ENCODE measurements around the gene SCAI. TPM values are rescaled to one million over a fixed set of nuclear protein-coding genes. Genes with fewer than 3 reads are reported as not detected.

The SCAI gene
- total and polyA plus RNA-seq, 2 experiments from 2014 or later: 13.3 to 35.0 TPM

DNA sequence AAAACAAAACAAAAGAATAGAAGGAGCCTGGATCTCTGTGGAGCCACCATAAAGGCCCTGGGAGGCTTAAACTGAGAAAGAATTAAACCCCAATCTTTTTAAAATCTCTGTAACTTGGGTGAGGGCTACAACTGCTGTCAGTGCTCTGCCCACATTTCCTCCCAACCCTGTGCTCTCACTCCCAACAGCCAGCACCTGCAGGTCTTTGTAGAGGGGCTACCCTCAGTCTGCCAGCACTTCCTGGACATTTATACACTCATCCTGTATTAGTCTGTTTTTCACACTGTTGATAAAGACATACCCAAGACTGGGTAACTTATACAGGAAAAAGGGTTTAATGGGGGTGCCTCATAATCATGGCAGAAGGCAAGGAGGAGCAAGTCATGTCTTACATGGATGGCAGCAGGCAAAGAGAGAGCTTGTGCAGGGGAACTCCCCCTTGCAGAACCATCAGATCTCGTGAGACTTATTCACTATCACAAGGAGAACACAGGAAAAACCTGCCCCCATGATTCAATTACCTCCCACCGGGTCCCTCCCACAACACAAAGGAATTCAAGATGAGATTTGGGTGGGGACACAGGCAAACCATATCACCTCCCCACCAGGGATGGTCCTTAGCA, 47.4 kb downstream of the SCAI start (continued):
- TF ChIP-seq ZNF114 (CRISPR knock-in tag; IDR thresholded peaks at IDR 0.05): no peak
- TF ChIP-seq, protein P1, sequence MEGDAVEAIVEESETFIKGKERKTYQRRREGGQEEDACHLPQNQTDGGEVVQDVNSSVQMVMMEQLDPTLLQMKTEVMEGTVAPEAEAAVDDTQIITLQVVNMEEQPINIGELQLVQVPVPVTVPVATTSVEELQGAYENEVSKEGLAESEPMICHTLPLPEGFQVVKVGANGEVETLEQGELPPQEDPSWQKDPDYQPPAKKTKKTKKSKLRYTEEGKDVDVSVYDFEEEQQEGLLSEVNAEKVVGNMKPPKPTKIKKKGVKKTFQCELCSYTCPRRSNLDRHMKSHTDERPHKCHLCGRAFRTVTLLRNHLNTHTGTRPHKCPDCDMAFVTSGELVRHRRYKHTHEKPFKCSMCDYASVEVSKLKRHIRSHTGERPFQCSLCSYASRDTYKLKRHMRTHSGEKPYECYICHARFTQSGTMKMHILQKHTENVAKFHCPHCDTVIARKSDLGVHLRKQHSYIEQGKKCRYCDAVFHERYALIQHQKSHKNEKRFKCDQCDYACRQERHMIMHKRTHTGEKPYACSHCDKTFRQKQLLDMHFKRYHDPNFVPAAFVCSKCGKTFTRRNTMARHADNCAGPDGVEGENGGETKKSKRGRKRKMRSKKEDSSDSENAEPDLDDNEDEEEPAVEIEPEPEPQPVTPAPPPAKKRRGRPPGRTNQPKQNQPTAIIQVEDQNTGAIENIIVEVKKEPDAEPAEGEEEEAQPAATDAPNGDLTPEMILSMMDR (conservative IDR thresholded peaks at IDR 0.05; ENCODE audit: low read depth in 2 of 2): no peak
- TF ChIP-seq, protein P2, sequence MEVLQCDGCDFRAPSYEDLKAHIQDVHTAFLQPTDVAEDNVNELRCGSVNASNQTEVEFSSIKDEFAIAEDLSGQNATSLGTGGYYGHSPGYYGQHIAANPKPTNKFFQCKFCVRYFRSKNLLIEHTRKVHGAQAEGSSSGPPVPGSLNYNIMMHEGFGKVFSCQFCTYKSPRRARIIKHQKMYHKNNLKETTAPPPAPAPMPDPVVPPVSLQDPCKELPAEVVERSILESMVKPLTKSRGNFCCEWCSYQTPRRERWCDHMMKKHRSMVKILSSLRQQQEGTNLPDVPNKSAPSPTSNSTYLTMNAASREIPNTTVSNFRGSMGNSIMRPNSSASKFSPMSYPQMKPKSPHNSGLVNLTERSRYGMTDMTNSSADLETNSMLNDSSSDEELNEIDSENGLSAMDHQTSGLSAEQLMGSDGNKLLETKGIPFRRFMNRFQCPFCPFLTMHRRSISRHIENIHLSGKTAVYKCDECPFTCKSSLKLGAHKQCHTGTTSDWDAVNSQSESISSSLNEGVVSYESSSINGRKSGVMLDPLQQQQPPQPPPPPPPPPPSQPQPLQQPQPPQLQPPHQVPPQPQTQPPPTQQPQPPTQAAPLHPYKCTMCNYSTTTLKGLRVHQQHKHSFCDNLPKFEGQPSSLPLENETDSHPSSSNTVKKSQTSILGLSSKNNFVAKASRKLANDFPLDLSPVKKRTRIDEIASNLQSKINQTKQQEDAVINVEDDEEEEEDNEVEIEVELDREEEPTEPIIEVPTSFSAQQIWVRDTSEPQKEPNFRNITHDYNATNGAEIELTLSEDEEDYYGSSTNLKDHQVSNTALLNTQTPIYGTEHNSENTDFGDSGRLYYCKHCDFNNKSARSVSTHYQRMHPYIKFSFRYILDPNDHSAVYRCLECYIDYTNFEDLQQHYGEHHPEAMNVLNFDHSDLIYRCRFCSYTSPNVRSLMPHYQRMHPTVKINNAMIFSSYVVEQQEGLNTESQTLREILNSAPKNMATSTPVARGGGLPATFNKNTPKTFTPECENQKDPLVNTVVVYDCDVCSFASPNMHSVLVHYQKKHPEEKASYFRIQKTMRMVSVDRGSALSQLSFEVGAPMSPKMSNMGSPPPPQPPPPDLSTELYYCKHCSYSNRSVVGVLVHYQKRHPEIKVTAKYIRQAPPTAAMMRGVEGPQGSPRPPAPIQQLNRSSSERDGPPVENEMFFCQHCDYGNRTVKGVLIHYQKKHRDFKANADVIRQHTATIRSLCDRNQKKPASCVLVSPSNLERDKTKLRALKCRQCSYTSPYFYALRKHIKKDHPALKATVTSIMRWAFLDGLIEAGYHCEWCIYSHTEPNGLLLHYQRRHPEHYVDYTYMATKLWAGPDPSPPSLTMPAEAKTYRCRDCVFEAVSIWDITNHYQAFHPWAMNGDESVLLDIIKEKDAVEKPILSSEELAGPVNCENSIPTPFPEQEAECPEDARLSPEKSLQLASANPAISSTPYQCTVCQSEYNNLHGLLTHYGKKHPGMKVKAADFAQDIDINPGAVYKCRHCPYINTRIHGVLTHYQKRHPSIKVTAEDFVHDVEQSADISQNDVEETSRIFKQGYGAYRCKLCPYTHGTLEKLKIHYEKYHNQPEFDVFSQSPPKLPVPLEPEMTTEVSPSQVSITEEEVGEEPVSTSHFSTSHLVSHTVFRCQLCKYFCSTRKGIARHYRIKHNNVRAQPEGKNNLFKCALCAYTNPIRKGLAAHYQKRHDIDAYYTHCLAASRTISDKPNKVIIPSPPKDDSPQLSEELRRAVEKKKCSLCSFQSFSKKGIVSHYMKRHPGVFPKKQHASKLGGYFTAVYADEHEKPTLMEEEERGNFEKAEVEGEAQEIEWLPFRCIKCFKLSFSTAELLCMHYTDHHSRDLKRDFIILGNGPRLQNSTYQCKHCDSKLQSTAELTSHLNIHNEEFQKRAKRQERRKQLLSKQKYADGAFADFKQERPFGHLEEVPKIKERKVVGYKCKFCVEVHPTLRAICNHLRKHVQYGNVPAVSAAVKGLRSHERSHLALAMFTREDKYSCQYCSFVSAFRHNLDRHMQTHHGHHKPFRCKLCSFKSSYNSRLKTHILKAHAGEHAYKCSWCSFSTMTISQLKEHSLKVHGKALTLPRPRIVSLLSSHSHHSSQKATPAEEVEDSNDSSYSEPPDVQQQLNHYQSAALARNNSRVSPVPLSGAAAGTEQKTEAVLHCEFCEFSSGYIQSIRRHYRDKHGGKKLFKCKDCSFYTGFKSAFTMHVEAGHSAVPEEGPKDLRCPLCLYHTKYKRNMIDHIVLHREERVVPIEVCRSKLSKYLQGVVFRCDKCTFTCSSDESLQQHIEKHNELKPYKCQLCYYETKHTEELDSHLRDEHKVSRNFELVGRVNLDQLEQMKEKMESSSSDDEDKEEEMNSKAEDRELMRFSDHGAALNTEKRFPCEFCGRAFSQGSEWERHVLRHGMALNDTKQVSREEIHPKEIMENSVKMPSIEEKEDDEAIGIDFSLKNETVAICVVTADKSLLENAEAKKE (CRISPR knock-in tag; IDR thresholded peaks at IDR 0.05): no peak
- no peak for TF ChIP-seq NANOG (IDR thresholded peaks at IDR 0.05; ENCODE audit: borderline replicate concordance)
- TF ChIP-seq CREB1 (CRISPR knock-in tag; IDR thresholded peaks at IDR 0.05; ENCODE audit: low read depth): no peak

DNA sequence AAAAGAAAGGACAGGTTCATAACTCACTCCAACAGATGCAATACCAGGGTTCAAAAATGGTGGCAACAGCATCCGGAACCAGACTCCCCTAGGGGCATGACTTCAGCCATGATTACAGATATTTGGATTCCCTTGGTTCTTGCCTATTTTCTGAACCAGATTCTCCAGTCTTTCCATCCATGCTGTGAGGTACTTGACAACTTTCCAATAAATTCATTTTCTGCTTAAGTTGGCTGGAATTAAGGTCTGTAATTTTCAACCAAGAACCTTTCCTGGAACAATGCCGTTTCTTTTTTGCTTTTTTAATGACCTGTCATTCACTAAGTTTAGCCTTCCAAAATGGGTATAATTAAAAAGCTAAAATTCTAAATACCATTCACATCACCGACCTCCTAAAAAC, 52.2 kb downstream of the SCAI start:
- Histone ChIP-seq H3F3A (replicated peaks; ENCODE audit: low read depth) (no peaks in the 10 kb centered on the region), H3K9me2 (ENCODE audit: insufficient read depth) (no peaks in the 10 kb centered on the region), H3K36me3 (ENCODE audit: insufficient read depth) (no peaks in the 10 kb centered on the region), H3K79me2 (replicated peaks; ENCODE audit: insufficient read depth) (peaks cover 20% of the 10 kb centered on the region), H3K27ac (ENCODE audit: low read depth) (no peak overlapping the region), H3K4me2 (no peak overlapping the region), H3K27me3 (ENCODE audit: insufficient read depth) (no peaks in the 10 kb centered on the region), H3K4me1 (ENCODE audit: insufficient read depth) (0 out of 2 replicates have a peak, but pooled peaks cover 7% of the 10 kb centered on the region), H4K20me1 (replicated peaks; ENCODE audit: insufficient read depth) (peaks cover 5% of the 10 kb centered on the region), H3K4me3 (no peak overlapping the region), H2AFZ (no peak overlapping the region)
- ATAC-seq (no peak), DNase-seq (ENCODE audit: low spot score) (no peak)
- no peak overlapping the region for H3K4me3 Mint-ChIP-seq
- H3K9me3 Mint-ChIP-seq: peaks cover 2% of the 10 kb centered on the region; the same call in 1 of the 3 replicates
- peaks cover 5% of the 10 kb centered on the region for H3K27me3 Mint-ChIP-seq (ENCODE audit: insufficient read depth, low read depth, poor library complexity)
- peaks cover 18% of the 10 kb centered on the region for H3K36me3 Mint-ChIP-seq (ENCODE audit: low read depth)
- peaks cover 4% of the 10 kb centered on the region for H3K4me1 Mint-ChIP-seq
- no peak overlapping the region for H3K27ac Mint-ChIP-seq
- TF ChIP-seq NANOG (IDR thresholded peaks at IDR 0.05; ENCODE audit: borderline replicate concordance) (no peak), POLR2AphosphoS5 (IDR thresholded peaks at IDR 0.05; ENCODE audit: low read depth) (no peak), ZNF331 (CRISPR knock-in tag; IDR thresholded peaks at IDR 0.05; ENCODE audit: low read depth) (no peak), EZH2 (IDR thresholded peaks at IDR 0.05; ENCODE audit: low read depth, unreplicated experiment) (no peak), EZH2phosphoT487 (IDR thresholded peaks at IDR 0.05; ENCODE audit: unreplicated experiment) (no peak), STAT1 (IDR thresholded peaks at IDR 0.05; ENCODE audit: unreplicated experiment) (no peak), JUNB (IDR thresholded peaks at IDR 0.05; ENCODE audit: unreplicated experiment) (no peak)
- TF ChIP-seq, protein P1 (conservative IDR thresholded peaks at IDR 0.05; ENCODE audit: low read depth in 2 of 2): no peak
- TF ChIP-seq, protein P3, sequence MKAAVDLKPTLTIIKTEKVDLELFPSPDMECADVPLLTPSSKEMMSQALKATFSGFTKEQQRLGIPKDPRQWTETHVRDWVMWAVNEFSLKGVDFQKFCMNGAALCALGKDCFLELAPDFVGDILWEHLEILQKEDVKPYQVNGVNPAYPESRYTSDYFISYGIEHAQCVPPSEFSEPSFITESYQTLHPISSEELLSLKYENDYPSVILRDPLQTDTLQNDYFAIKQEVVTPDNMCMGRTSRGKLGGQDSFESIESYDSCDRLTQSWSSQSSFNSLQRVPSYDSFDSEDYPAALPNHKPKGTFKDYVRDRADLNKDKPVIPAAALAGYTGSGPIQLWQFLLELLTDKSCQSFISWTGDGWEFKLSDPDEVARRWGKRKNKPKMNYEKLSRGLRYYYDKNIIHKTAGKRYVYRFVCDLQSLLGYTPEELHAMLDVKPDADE (IDR thresholded peaks at IDR 0.05): no peak
